Panc1 (cell line): Measurements from ENCODE around the gene SMYD5. TPM values are rescaled to one million over a fixed set of nuclear protein-coding genes. Genes with fewer than 3 reads are reported as not detected.

ENCODE experiments used
- ATAC-seq: fragments of 200-7000 bp; cut with Tn5 transposase; 2 replicates; pipeline ENCODE4 v1.9.1; 2020; ENCODE audit warnings: mild to moderate bottlenecking, moderate library complexity
- BruUV-seq: library from RNA; stranded (reverse); fragments of 400-500 nt; replicated peaks from 2 replicates; lab custom pipeline; 2021; lab: Mats Ljungman, UMichigan
- CTCF ChIA-PET: fragments of 300-600 bp; sonication (Branson Sonifier 250); formaldehyde crosslinking; loops from one replicate; lab custom pipeline; 2022; ENCODE audit warnings: antibody characterized with exemption; lab: Charles Lee
- POLR2A ChIA-PET: fragments of 300-600 bp; sonication (Branson Sonifier 250); formaldehyde crosslinking; loops from one replicate; lab custom pipeline; 2022; ENCODE audit warnings: antibody characterized with exemption; lab: Charles Lee
- DNase-seq: peaks from one replicate; pipeline ENCODE4 v3.0.0-alpha.2; 2010; ENCODE audit warnings: low read depth, low spot score
- H3K27ac ChIP-seq: 2 replicates; pipeline ENCODE4 v1.5.1; 2011; ENCODE audit warnings: mild to moderate bottlenecking, low read length, inconsistent platforms
- H3K27me3 ChIP-seq: fragments of 200-500 bp; sonication (Bioruptor generic); 2 replicates; pipeline ENCODE4 v1.6.0; 2014; ENCODE audit warnings: low read length, inconsistent platforms; ENCODE audit not compliant: control insufficient read depth, insufficient read depth
- H3K36me3 ChIP-seq: fragments of 200-500 bp; sonication (Bioruptor generic); 2 replicates; pipeline ENCODE4 v1.5.1; 2014; ENCODE audit warnings: inconsistent platforms, mild to moderate bottlenecking, low read length, moderate library complexity; ENCODE audit not compliant: control insufficient read depth, insufficient read depth
- H3K4me1 ChIP-seq: 2 replicates; pipeline ENCODE4 v1.5.1; 2011; ENCODE audit warnings: inconsistent platforms, mild to moderate bottlenecking, low read length, moderate library complexity; ENCODE audit not compliant: control insufficient read depth, insufficient read depth
- H3K4me3 ChIP-seq, 2 experiments: 2 replicates each; pipeline ENCODE4 v1.5.1; 2011 to 2012; ENCODE audit warnings: low read depth in 2 of 2, low read length in 2 of 2, mild to moderate bottlenecking in 2 of 2, inconsistent platforms in 1 of 2, moderate library complexity in 1 of 2
- H3K9me3 ChIP-seq: fragments of 200-500 bp; sonication (Bioruptor generic); 2 replicates; pipeline ENCODE4 v1.5.1; 2014; ENCODE audit warnings: low read depth, mild to moderate bottlenecking, inconsistent platforms, low read length, moderate library complexity; ENCODE audit not compliant: control insufficient read depth, insufficient read depth
- POLR2AphosphoS5 ChIP-seq: IDR thresholded peaks from 2 replicates; pipeline ENCODE4 v1.6.1; 2012; ENCODE audit warnings: mild to moderate bottlenecking, low read depth, low read length, moderate library complexity
- SIN3A ChIP-seq: IDR thresholded peaks from 2 replicates; pipeline ENCODE4 v1.6.1; 2012; ENCODE audit warnings: low read depth, mild to moderate bottlenecking, low read length, moderate library complexity, borderline replicate concordance; ENCODE audit not compliant: insufficient read depth
- TCF7L2 ChIP-seq: IDR thresholded peaks from 2 replicates; pipeline ENCODE4 v1.6.1; 2011; ENCODE audit warnings: mild to moderate bottlenecking, low read depth, low read length, inconsistent platforms
- in situ Hi-C: cut with HindIII; loops from 2 replicates; pipeline ENCODE4 v1.10.0; 2016; ENCODE audit warnings: low sequenced_read_pairs, low pct_unique_long_range_greater_than_20kb
- intact Hi-C: fragments of 100-400 bp; cut with micrococcal nuclease; formaldehyde crosslinking; loops from one replicate; pipeline ENCODE4 v1.10.0; 2022; ENCODE audit not compliant: unreplicated experiment
- total RNA-seq: library from RNA; stranded (reverse); gene quantifications from one replicate; pipeline ENCODE4 v1.2.1, GENCODE V29; 2021; ENCODE audit not compliant: unreplicated experiment
- TF ChIP-seq, protein P1 (sequence below): fragments of 450-650 bp; IDR thresholded peaks from 2 replicates; pipeline ENCODE4 v1.5.1; 2017; ENCODE audit warnings: mild to moderate bottlenecking
- TF ChIP-seq, protein P2 (sequence below), 2 experiments: IDR thresholded peaks; 2 replicates each; pipeline ENCODE4 v1.6.1; 2011 to 2012; ENCODE audit warnings: low read depth in 2 of 2, control low read depth in 1 of 2, low read length in 1 of 2, mild to moderate bottlenecking in 1 of 2, moderate library complexity in 1 of 2; ENCODE audit not compliant: insufficient read depth in 1 of 2

Gene SMYD5
- total RNA-seq, 1 experiment from 2014 or later, result 37.6 TPM

DNA sequence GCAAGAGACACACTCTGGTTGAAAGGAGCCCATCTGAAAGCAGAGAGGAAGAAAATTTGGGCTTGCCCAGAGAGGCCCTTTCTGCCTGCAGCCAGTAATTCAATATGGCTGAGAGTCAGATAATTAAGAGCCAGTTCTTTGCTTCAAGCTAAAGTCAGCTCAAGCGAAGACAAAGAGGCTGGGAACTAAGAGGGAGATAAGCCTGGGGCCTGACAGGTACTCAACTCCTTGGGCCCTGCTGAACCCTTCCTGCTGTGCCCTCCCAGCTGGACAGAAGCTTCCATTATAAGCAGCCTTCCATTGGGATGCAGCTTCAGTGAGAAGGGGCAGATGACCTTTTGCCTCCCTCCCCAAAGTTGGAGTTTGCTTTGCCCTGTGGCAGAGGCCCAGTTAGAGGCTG, 58.2 kb downstream of the SMYD5 start:
- CTCF ChIA-PET, result no interaction called here
- TF ChIP-seq POLR2AphosphoS5, result no peak
- TF ChIP-seq SIN3A, result no peak
- TF ChIP-seq, protein P1, sequence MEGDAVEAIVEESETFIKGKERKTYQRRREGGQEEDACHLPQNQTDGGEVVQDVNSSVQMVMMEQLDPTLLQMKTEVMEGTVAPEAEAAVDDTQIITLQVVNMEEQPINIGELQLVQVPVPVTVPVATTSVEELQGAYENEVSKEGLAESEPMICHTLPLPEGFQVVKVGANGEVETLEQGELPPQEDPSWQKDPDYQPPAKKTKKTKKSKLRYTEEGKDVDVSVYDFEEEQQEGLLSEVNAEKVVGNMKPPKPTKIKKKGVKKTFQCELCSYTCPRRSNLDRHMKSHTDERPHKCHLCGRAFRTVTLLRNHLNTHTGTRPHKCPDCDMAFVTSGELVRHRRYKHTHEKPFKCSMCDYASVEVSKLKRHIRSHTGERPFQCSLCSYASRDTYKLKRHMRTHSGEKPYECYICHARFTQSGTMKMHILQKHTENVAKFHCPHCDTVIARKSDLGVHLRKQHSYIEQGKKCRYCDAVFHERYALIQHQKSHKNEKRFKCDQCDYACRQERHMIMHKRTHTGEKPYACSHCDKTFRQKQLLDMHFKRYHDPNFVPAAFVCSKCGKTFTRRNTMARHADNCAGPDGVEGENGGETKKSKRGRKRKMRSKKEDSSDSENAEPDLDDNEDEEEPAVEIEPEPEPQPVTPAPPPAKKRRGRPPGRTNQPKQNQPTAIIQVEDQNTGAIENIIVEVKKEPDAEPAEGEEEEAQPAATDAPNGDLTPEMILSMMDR, result no peak
- TF ChIP-seq, protein P2, sequence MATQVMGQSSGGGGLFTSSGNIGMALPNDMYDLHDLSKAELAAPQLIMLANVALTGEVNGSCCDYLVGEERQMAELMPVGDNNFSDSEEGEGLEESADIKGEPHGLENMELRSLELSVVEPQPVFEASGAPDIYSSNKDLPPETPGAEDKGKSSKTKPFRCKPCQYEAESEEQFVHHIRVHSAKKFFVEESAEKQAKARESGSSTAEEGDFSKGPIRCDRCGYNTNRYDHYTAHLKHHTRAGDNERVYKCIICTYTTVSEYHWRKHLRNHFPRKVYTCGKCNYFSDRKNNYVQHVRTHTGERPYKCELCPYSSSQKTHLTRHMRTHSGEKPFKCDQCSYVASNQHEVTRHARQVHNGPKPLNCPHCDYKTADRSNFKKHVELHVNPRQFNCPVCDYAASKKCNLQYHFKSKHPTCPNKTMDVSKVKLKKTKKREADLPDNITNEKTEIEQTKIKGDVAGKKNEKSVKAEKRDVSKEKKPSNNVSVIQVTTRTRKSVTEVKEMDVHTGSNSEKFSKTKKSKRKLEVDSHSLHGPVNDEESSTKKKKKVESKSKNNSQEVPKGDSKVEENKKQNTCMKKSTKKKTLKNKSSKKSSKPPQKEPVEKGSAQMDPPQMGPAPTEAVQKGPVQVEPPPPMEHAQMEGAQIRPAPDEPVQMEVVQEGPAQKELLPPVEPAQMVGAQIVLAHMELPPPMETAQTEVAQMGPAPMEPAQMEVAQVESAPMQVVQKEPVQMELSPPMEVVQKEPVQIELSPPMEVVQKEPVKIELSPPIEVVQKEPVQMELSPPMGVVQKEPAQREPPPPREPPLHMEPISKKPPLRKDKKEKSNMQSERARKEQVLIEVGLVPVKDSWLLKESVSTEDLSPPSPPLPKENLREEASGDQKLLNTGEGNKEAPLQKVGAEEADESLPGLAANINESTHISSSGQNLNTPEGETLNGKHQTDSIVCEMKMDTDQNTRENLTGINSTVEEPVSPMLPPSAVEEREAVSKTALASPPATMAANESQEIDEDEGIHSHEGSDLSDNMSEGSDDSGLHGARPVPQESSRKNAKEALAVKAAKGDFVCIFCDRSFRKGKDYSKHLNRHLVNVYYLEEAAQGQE (IDR thresholded peaks at IDR 0.05; ENCODE audit: insufficient read depth in 1 of 2, low read depth in 2 of 2, low read length in 1 of 2), result no peak
- no peak for TF ChIP-seq TCF7L2
- Histone ChIP-seq H3K9me3 (no peaks in the 10 kb centered on the region), H3K4me3 (no peak overlapping the region), H3K4me1 (peaks cover 4% of the 10 kb centered on the region; the same call in 1 of the 2 replicates), H3K27me3 (no peaks in the 10 kb centered on the region), H3K27ac (no peak overlapping the region), H3K36me3 (no peaks in the 10 kb centered on the region; the same call in 1 of the 2 replicates)
- in situ Hi-C loops (no loop called here), intact Hi-C loops (no loop called here)
- BruUV-seq, result no TSS peak
- POLR2A ChIA-PET, result no interaction called here
- no peak for DNase-seq
- no peak for ATAC-seq

Other genes with a start within 250 kb of the SMYD5 start
- 27.8 TPM for gene SFXN5, start 142.5 kb upstream of the SMYD5 start, total RNA-seq
- 27.3 TPM for gene RAB11FIP5, start 101.3 kb upstream of the SMYD5 start, total RNA-seq
- 0.08 TPM for gene NOTO, start 11.7 kb upstream of the SMYD5 start, total RNA-seq
- 18.6 TPM for gene PRADC1, start 19.0 kb downstream of the SMYD5 start, total RNA-seq
- gene CCT7, start 20.1 kb downstream of the SMYD5 start, total RNA-seq, result 426 TPM
- gene FBXO41, start 70.2 kb downstream of the SMYD5 start, total RNA-seq, result 6.5 TPM
- gene EGR4, start 79.3 kb downstream of the SMYD5 start, total RNA-seq, result 0.08 TPM
- gene ALMS1, start 171.6 kb downstream of the SMYD5 start, total RNA-seq, result 19.5 TPM